Transverse colon (tissue), 4 donors: ENCODE data around the gene FMNL2. TPM values are rescaled to one million over a fixed set of nuclear protein-coding genes. Genes with fewer than 3 reads are reported as not detected.

Source experiments
- DNase-seq: peaks from one replicate; pipeline ENCODE4 v3.0.0-alpha.2; 2019
- H3K27ac ChIP-seq, 4 donors: fragments of 200-600 bp; sonication (generic); 2 replicates each; pipeline ENCODE4 v1.5.1; 2016 to 2018; ENCODE audit warnings: inconsistent platforms in 4 of 4
- H3K27me3 ChIP-seq: fragments of 200-600 bp; sonication (generic); 2 replicates; pipeline ENCODE4 v1.5.1; 2017; ENCODE audit warnings: inconsistent platforms
- H3K36me3 ChIP-seq, 4 donors: fragments of 200-600 bp; sonication (generic); 2 replicates each; pipeline ENCODE4 v1.5.1; 2017 to 2019; ENCODE audit warnings: inconsistent platforms in 4 of 4
- H3K4me1 ChIP-seq, 4 donors: fragments of 200-600 bp; sonication (generic); 2 replicates each; pipeline ENCODE4 v1.5.1; 2017 to 2020; ENCODE audit warnings: inconsistent platforms in 4 of 4
- H3K4me3 ChIP-seq, 4 donors: fragments of 200-600 bp; sonication (generic); 1 replicate in 1 of 4; 2 replicates in 3 of 4; pipeline versions ENCODE4 v1.5.1 to v1.6.1; 2017 to 2019; ENCODE audit warnings: inconsistent platforms in 4 of 4
- H3K9me3 ChIP-seq, 2 donors: fragments of 200-600 bp; sonication (generic); 2 replicates each; pipeline ENCODE4 v1.5.1; 2017 to 2019; ENCODE audit warnings: inconsistent platforms in 2 of 2
- CTCF ChIP-seq, 5 experiments: fragments of 200-600 bp in 3 of 5; fragments of 450-650 bp in 2 of 5; sonication (generic) in 3 of 5; IDR thresholded peaks; 1 replicate in 2 of 5; 2 replicates in 3 of 5; pipeline ENCODE4 v1.5.1; 2016 to 2017; ENCODE audit warnings: antibody characterized with exemption in 5 of 5, inconsistent platforms in 3 of 5, mild to moderate bottlenecking in 2 of 5, moderate library complexity in 1 of 5
- EP300 ChIP-seq: sonication (generic); formaldehyde crosslinking; IDR thresholded peaks from one replicate; pipeline ENCODE4 v1.6.1; 2017; ENCODE audit warnings: antibody characterized with exemption, low read depth
- POLR2A ChIP-seq: fragments of 450-650 bp; IDR thresholded peaks from one replicate; pipeline ENCODE4 v1.6.1; 2016; ENCODE audit warnings: antibody characterized with exemption, mild to moderate bottlenecking, moderate library complexity
- POLR2AphosphoS5 ChIP-seq, 3 donors: sonication (generic); formaldehyde crosslinking; IDR thresholded peaks; one replicate each; pipeline ENCODE4 v1.6.1; 2016; ENCODE audit warnings: antibody characterized with exemption in 3 of 3
- WGBS, 2 donors: methylation state at CpG; one replicate each; pipeline ENCODE4 v1.1.5; 2018; ENCODE audit warnings: low coverage in 1 of 2; 5-methylcytosine and 5-hydroxymethylcytosine counted together
- in situ Hi-C, 4 donors: fragments of 200-750 bp; cut with MboI; loops; one replicate each; pipeline versions ENCODE4 v1.15.0 to v1.15.1; 2017; ENCODE audit warnings: low sequenced_read_pairs in 3 of 4, low pct_ligation_motif_present in 1 of 4, low pct_unique_long_range_greater_than_20kb in 1 of 4
- intact Hi-C: fragments of 100-400 bp; cut with DNase I; formaldehyde crosslinking; loops from one replicate; pipeline ENCODE4 v1.15.1; 2023; ENCODE audit warnings: low total_unique reads
- total RNA-seq, 4 donors: library from RNA; depleted of rRNA; stranded (reverse); fragments of >200 nt; gene quantifications; one replicate each; pipeline ENCODE4 v1.1.0, GENCODE V29; 2016

Gene FMNL2
- total RNA-seq, 4 donors from 2014 or later = 9.2 to 31.4 (median 23.9) TPM

- DNase-seq = no peak
- no peaks in the 10 kb centered on the region for H3K36me3 ChIP-seq
- no peak overlapping the region for H3K27ac ChIP-seq
- 100% methylated on average over 1 of the region's 1 CpG for WGBS, 2 donors
- H3K4me1 ChIP-seq = peaks cover 0 to 5% (median 2%) of the 10 kb centered on the region in 4 donors
- no peak overlapping the region for H3K4me3 ChIP-seq
- H3K9me3 ChIP-seq = no peaks in the 10 kb centered on the region
- H3K27me3 ChIP-seq = no peaks in the 10 kb centered on the region
- in situ Hi-C loops (no loop called here), intact Hi-C loops (no loop called here)
- TF ChIP-seq POLR2A (no peak), EP300 (no peak), CTCF (IDR thresholded peaks at IDR 0.05) (no peak), POLR2AphosphoS5 (IDR thresholded peaks at IDR 0.05) (no peak)
Measured at GRCh38 chr2:152375174-152375573, 40.2 kb downstream of the FMNL2 start.

GRCh38 chr2:152376385-152376784 is 41.4 kb downstream of the FMNL2 start:
- 81% methylated on average over 2 of the region's 2 CpGs; no CpG with 5 or more reads in 1 of the 2 donors for WGBS, 2 donors
- in situ Hi-C loops = no loop called here
- intact Hi-C loops = no loop called here

GRCh38 chr2:152376968-152377367 is 42.0 kb downstream of the FMNL2 start:
- Histone ChIP-seq H3K27me3 (no peaks in the 10 kb centered on the region), H3K4me3 (no peak overlapping the region), H3K27ac (no peak overlapping the region), H3K36me3 (no peaks in the 10 kb centered on the region), H3K9me3 (no peaks in the 10 kb centered on the region), H3K4me1 (peaks cover 0 to 8% (median 5%) of the 10 kb centered on the region in 4 donors)
- TF ChIP-seq EP300 (no peak), CTCF (IDR thresholded peaks at IDR 0.05) (no peak), POLR2A (no peak), POLR2AphosphoS5 (IDR thresholded peaks at IDR 0.05) (no peak)
- WGBS, 2 donors = 75 to 80% methylated on average over 1 of the region's 1 CpG
- intact Hi-C loops (no loop called here), in situ Hi-C loops (no loop called here)
- DNase-seq = no peak

More at GRCh38 chr2:152376385-152376784, 41.4 kb downstream of the FMNL2 start:
- Histone ChIP-seq H3K4me1 (peaks cover 0 to 8% (median 5%) of the 10 kb centered on the region in 4 donors), H3K36me3 (no peaks in the 10 kb centered on the region), H3K27ac (no peak overlapping the region), H3K27me3 (no peaks in the 10 kb centered on the region), H3K9me3 (no peaks in the 10 kb centered on the region), H3K4me3 (no peak overlapping the region)
- DNase-seq = no peak
- no peak for TF ChIP-seq POLR2A
- TF ChIP-seq CTCF (IDR thresholded peaks at IDR 0.05) = no peak
- no peak for TF ChIP-seq POLR2AphosphoS5 (IDR thresholded peaks at IDR 0.05)
- no peak for TF ChIP-seq EP300

GRCh38 chr2:152379089-152379488 is 44.1 kb downstream of the FMNL2 start:
- H3K4me1 ChIP-seq = peaks cover 0 to 7% (median 3%) of the 10 kb centered on the region in 4 donors
- no peak for DNase-seq
- no peaks in the 10 kb centered on the region for H3K9me3 ChIP-seq
- H3K27me3 ChIP-seq = no peaks in the 10 kb centered on the region
- H3K36me3 ChIP-seq = no peaks in the 10 kb centered on the region
- WGBS, 2 donors = 33 to 51% methylated on average over 3 to 4 of the region's 4 CpGs
- H3K27ac ChIP-seq = no peak overlapping the region
- TF ChIP-seq CTCF (IDR thresholded peaks at IDR 0.05) (no peak), EP300 (no peak), POLR2AphosphoS5 (IDR thresholded peaks at IDR 0.05) (no peak), POLR2A (no peak)
- in situ Hi-C loops = no loop called here
- H3K4me3 ChIP-seq = no peak overlapping the region
- intact Hi-C loops = no loop called here
